ENCODE data around the gene HOXD4. TPM values are rescaled to one million over a fixed set of nuclear protein-coding genes. Genes with fewer than 3 reads are reported as not detected.

HOXD4 gene
- total RNA-seq, 1 experiment from 2014 or later = not detected

DNA sequence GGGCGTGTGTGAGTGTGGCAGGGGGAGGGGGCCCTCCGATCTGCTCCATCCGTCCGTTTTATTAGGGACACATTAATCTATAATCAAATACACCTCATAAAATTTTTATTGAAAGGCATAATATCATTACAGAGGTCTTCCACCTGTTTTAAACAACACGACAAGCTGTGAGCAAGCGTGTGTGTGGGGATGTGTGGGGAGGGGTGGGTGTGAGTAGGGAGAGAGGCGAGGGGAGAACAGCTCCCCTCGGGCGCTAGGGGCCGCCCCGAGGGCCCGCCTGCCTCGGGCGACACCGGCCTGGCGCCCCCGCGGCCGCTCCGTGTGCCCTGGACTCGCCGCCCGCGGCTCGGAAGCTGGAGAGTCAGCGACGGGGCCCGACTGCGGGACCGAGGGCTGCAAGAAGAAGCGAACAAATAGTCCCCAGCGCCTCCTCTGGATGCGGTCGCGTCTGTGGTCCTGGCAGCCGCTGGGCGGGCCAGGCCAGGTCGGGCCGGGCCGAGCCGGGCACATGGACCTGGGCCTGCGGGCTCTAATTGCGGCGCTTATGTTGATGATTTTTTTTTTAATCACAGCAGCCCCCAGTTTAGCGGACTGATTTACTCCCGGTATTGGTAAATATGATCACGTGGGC lies 29.2 kb upstream of the HOXD4 start:
- Mint-ChIP-seq H3K27ac (no peak overlapping the region), H3K36me3 (peaks cover 2% of the 10 kb centered on the region; the same call in 1 of the 2 replicates), H3K4me1 (peaks cover 10% of the 10 kb centered on the region), H3K9me3 (no peaks in the 10 kb centered on the region), H3K4me3 (peak overlapping the region; percentile 56), H3K27me3 (ENCODE audit: low read depth) (peaks cover 100% of the 10 kb centered on the region)
- DNase-seq (ENCODE audit: low spot score) (peak; percentile 28), ATAC-seq (peak; percentile 10)
- ChIA-PET POLR2A (no interaction called here), CTCF (interaction anchor here (0.5 to 3.3 kb wide), 9 partner anchors 10 to 1027 kb away, joined by 3 to 15 read pairs (median 4); no protein-coding TSS in a partner anchor)
- TF ChIP-seq, protein P1, sequence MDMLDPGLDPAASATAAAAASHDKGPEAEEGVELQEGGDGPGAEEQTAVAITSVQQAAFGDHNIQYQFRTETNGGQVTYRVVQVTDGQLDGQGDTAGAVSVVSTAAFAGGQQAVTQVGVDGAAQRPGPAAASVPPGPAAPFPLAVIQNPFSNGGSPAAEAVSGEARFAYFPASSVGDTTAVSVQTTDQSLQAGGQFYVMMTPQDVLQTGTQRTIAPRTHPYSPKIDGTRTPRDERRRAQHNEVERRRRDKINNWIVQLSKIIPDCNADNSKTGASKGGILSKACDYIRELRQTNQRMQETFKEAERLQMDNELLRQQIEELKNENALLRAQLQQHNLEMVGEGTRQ (CRISPR knock-in tag; IDR thresholded peaks at IDR 0.05) = peak; percentile 84; the same call in 1 of the 2 replicates
- peak; percentile 23; the same call in 1 of the 2 replicates for TF ChIP-seq HMGXB4 (CRISPR knock-in tag; IDR thresholded peaks at IDR 0.05)
- TF ChIP-seq, protein P2, sequence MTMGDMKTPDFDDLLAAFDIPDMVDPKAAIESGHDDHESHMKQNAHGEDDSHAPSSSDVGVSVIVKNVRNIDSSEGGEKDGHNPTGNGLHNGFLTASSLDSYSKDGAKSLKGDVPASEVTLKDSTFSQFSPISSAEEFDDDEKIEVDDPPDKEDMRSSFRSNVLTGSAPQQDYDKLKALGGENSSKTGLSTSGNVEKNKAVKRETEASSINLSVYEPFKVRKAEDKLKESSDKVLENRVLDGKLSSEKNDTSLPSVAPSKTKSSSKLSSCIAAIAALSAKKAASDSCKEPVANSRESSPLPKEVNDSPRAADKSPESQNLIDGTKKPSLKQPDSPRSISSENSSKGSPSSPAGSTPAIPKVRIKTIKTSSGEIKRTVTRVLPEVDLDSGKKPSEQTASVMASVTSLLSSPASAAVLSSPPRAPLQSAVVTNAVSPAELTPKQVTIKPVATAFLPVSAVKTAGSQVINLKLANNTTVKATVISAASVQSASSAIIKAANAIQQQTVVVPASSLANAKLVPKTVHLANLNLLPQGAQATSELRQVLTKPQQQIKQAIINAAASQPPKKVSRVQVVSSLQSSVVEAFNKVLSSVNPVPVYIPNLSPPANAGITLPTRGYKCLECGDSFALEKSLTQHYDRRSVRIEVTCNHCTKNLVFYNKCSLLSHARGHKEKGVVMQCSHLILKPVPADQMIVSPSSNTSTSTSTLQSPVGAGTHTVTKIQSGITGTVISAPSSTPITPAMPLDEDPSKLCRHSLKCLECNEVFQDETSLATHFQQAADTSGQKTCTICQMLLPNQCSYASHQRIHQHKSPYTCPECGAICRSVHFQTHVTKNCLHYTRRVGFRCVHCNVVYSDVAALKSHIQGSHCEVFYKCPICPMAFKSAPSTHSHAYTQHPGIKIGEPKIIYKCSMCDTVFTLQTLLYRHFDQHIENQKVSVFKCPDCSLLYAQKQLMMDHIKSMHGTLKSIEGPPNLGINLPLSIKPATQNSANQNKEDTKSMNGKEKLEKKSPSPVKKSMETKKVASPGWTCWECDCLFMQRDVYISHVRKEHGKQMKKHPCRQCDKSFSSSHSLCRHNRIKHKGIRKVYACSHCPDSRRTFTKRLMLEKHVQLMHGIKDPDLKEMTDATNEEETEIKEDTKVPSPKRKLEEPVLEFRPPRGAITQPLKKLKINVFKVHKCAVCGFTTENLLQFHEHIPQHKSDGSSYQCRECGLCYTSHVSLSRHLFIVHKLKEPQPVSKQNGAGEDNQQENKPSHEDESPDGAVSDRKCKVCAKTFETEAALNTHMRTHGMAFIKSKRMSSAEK (CRISPR knock-in tag; IDR thresholded peaks at IDR 0.05; ENCODE audit: borderline replicate concordance) = no peak
- TF ChIP-seq, protein P3, sequence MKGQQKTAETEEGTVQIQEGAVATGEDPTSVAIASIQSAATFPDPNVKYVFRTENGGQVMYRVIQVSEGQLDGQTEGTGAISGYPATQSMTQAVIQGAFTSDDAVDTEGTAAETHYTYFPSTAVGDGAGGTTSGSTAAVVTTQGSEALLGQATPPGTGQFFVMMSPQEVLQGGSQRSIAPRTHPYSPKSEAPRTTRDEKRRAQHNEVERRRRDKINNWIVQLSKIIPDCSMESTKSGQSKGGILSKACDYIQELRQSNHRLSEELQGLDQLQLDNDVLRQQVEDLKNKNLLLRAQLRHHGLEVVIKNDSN (CRISPR knock-in tag; IDR thresholded peaks at IDR 0.05) = peak; percentile 86

DNA sequence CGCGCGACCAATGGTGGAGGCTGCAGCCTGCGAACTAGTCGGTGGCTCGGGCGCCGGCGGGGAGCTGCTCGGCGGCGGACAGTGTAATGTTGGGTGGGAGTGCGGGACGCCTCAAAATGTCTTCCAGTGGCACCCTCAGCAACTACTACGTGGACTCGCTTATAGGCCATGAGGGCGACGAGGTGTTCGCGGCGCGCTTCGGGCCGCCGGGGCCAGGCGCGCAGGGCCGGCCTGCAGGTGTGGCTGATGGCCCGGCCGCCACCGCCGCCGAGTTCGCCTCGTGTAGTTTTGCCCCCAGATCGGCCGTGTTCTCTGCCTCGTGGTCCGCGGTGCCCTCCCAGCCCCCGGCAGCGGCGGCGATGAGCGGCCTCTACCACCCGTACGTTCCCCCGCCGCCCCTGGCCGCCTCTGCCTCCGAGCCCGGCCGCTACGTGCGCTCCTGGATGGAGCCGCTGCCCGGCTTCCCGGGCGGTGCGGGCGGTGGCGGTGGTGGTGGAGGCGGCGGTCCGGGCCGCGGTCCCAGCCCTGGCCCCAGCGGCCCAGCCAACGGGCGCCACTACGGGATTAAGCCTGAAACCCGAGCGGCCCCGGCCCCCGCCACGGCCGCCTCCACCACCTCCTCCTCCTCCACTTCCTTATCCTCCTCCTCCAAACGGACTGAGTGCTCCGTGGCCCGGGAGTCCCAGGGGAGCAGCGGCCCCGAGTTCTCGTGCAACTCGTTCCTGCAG lies 28.5 kb upstream of the HOXD4 start, which contains the start of gene HOXD9:
Gene HOXD9, plus strand, starts transcription at position 37 of the 728 bp plus-strand sequence. Its CDS starts 50 bp downstream, at position 87.
- H3K4me3 Mint-ChIP-seq = peak within 1 kb of the TSS; percentile 56
- CTCF ChIA-PET = interaction anchor here (0.5 to 3.3 kb wide), 8 partner anchors 12 to 1026 kb away, joined by 3 to 15 read pairs (median 4); no protein-coding TSS in a partner anchor
- TF ChIP-seq, protein P4, sequence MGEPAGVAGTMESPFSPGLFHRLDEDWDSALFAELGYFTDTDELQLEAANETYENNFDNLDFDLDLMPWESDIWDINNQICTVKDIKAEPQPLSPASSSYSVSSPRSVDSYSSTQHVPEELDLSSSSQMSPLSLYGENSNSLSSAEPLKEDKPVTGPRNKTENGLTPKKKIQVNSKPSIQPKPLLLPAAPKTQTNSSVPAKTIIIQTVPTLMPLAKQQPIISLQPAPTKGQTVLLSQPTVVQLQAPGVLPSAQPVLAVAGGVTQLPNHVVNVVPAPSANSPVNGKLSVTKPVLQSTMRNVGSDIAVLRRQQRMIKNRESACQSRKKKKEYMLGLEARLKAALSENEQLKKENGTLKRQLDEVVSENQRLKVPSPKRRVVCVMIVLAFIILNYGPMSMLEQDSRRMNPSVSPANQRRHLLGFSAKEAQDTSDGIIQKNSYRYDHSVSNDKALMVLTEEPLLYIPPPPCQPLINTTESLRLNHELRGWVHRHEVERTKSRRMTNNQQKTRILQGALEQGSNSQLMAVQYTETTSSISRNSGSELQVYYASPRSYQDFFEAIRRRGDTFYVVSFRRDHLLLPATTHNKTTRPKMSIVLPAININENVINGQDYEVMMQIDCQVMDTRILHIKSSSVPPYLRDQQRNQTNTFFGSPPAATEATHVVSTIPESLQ (CRISPR knock-in tag; IDR thresholded peaks at IDR 0.05) = no peak
- TF ChIP-seq FOXP4 (CRISPR knock-in tag; IDR thresholded peaks at IDR 0.05) (no peak), IRF2 (CRISPR knock-in tag; IDR thresholded peaks at IDR 0.05; ENCODE audit: borderline replicate concordance, low read depth) (no peak), ATF1 (CRISPR knock-in tag; IDR thresholded peaks at IDR 0.05) (no peak), KAT7 (CRISPR knock-in tag; IDR thresholded peaks at IDR 0.05; ENCODE audit: borderline replicate concordance) (no peak), GTF2I (CRISPR knock-in tag; conservative IDR thresholded peaks at IDR 0.05) (no peak)
- TF ChIP-seq, protein P3 (CRISPR knock-in tag; IDR thresholded peaks at IDR 0.05) = no peak
- TF ChIP-seq, protein P5, sequence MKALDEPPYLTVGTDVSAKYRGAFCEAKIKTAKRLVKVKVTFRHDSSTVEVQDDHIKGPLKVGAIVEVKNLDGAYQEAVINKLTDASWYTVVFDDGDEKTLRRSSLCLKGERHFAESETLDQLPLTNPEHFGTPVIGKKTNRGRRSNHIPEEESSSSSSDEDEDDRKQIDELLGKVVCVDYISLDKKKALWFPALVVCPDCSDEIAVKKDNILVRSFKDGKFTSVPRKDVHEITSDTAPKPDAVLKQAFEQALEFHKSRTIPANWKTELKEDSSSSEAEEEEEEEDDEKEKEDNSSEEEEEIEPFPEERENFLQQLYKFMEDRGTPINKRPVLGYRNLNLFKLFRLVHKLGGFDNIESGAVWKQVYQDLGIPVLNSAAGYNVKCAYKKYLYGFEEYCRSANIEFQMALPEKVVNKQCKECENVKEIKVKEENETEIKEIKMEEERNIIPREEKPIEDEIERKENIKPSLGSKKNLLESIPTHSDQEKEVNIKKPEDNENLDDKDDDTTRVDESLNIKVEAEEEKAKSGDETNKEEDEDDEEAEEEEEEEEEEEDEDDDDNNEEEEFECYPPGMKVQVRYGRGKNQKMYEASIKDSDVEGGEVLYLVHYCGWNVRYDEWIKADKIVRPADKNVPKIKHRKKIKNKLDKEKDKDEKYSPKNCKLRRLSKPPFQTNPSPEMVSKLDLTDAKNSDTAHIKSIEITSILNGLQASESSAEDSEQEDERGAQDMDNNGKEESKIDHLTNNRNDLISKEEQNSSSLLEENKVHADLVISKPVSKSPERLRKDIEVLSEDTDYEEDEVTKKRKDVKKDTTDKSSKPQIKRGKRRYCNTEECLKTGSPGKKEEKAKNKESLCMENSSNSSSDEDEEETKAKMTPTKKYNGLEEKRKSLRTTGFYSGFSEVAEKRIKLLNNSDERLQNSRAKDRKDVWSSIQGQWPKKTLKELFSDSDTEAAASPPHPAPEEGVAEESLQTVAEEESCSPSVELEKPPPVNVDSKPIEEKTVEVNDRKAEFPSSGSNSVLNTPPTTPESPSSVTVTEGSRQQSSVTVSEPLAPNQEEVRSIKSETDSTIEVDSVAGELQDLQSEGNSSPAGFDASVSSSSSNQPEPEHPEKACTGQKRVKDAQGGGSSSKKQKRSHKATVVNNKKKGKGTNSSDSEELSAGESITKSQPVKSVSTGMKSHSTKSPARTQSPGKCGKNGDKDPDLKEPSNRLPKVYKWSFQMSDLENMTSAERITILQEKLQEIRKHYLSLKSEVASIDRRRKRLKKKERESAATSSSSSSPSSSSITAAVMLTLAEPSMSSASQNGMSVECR (CRISPR knock-in tag; IDR thresholded peaks at IDR 0.05; ENCODE audit: borderline replicate concordance) = no peak

More for the DNA sequence above, 28.5 kb upstream of the HOXD4 start, which contains the start of gene HOXD9:
- H3K4me1 Mint-ChIP-seq = peaks cover 10% of the 10 kb centered on the region
- POLR2A ChIA-PET = no interaction called here
- peak; percentile 57 for DNase-seq (ENCODE audit: low spot score)
- no peak within 1 kb of the TSS for H3K27ac Mint-ChIP-seq
- peak; percentile 29 for ATAC-seq
- H3K27me3 Mint-ChIP-seq (ENCODE audit: low read depth) = peaks cover 100% of the 10 kb centered on the region
- H3K36me3 Mint-ChIP-seq = peaks cover 2% of the 10 kb centered on the region; the same call in 1 of the 2 replicates
- no peaks in the 10 kb centered on the region for H3K9me3 Mint-ChIP-seq
